WTC11 (cell line): ENCODE data around the gene TSPAN31. TPM values are rescaled to one million over a fixed set of nuclear protein-coding genes. Genes with fewer than 3 reads are reported as not detected.

ENCODE experiments used
- ATAC-seq: fragments of 200-7000 bp; cut with Tn5 transposase; 2 replicates; pipeline ENCODE4 v1.10.0; 2021; ENCODE audit warnings: mild to moderate bottlenecking, moderate library complexity
- CTCF ChIA-PET: fragments of 300-600 bp; sonication (Branson Sonifier 250); formaldehyde crosslinking; loops from one replicate; lab custom pipeline; 2021; ENCODE audit warnings: antibody characterized with exemption; lab: Charles Lee
- POLR2A ChIA-PET: fragments of 350-600 bp; sonication (Branson Sonifier 250); formaldehyde crosslinking; loops from one replicate; lab custom pipeline; 2021; ENCODE audit warnings: antibody characterized with exemption; lab: Charles Lee
- DNase-seq: peaks from one replicate; pipeline ENCODE4 v3.0.0; 2021; ENCODE audit warnings: low spot score
- H3K27ac Mint-ChIP-seq: 2 replicates; pipeline ENCODE4 v1.8.0; 2021; ENCODE audit warnings: mixed read lengths
- H3K27me3 Mint-ChIP-seq: 2 replicates; pipeline ENCODE4 v1.8.0; 2021; ENCODE audit warnings: low read depth, mild to moderate bottlenecking, moderate library complexity, mixed read lengths
- H3K36me3 Mint-ChIP-seq: 2 replicates; pipeline ENCODE4 v1.8.0; 2021; ENCODE audit warnings: mixed read lengths
- H3K4me1 Mint-ChIP-seq: 2 replicates; pipeline ENCODE4 v1.8.0; 2022; ENCODE audit warnings: mixed read lengths
- H3K4me3 Mint-ChIP-seq: 2 replicates; pipeline ENCODE4 v1.8.0; 2021; ENCODE audit warnings: mild to moderate bottlenecking, moderate library complexity, mixed read lengths
- H3K9me3 Mint-ChIP-seq: 2 replicates; pipeline ENCODE4 v1.8.0; 2021; ENCODE audit warnings: mixed read lengths
- ELF4 ChIP-seq: sonication (generic); formaldehyde crosslinking; IDR thresholded peaks from 2 replicates; pipeline ENCODE4 v1.8.1; 2022; ENCODE audit warnings: low read depth, mild to moderate bottlenecking, moderate library complexity, missing genetic modification reagents
- GTF2I ChIP-seq: fragments of 250-450 bp; sonication (Bioruptor Pico); conservative IDR thresholded peaks from 2 replicates; pipeline ENCODE4 v1.4.0; 2021; ENCODE audit warnings: mild to moderate bottlenecking
- NFATC4 ChIP-seq: fragments of 250-450 bp; sonication (Bioruptor Pico); IDR thresholded peaks from 2 replicates; pipeline ENCODE4 v1.9.0; 2021; ENCODE audit warnings: mild to moderate bottlenecking
- NFE2L1 ChIP-seq: sonication (generic); formaldehyde crosslinking; IDR thresholded peaks from 2 replicates; pipeline ENCODE4 v1.8.1; 2023; ENCODE audit warnings: missing genetic modification reagents
- RELA ChIP-seq: sonication (generic); formaldehyde crosslinking; IDR thresholded peaks from 2 replicates; pipeline ENCODE4 v1.8.1; 2022; ENCODE audit warnings: missing genetic modification reagents, mild to moderate bottlenecking, borderline replicate concordance
- TEAD1 ChIP-seq: sonication (generic); formaldehyde crosslinking; IDR thresholded peaks from 2 replicates; pipeline ENCODE4 v1.8.0; 2022; ENCODE audit warnings: mild to moderate bottlenecking, missing genetic modification reagents
- ZNF317 ChIP-seq: sonication (generic); formaldehyde crosslinking; IDR thresholded peaks from 2 replicates; pipeline ENCODE4 v1.8.1; 2023; ENCODE audit warnings: low read depth, mild to moderate bottlenecking, moderate library complexity, missing genetic modification reagents, borderline replicate concordance
- ZNF423 ChIP-seq: fragments of 250-450 bp; sonication (Bioruptor Pico); IDR thresholded peaks from 2 replicates; pipeline ENCODE4 v2.1.2; 2022; ENCODE audit warnings: mild to moderate bottlenecking, moderate library complexity
- total RNA-seq: library from RNA; stranded (reverse); gene quantifications from 3 replicates; pipeline ENCODE4 v1.2.3, GENCODE V29; 2021
- TF ChIP-seq, protein P1 (sequence below): sonication (generic); formaldehyde crosslinking; IDR thresholded peaks from 2 replicates; pipeline ENCODE4 v1.8.0; 2023; ENCODE audit warnings: missing genetic modification reagents
- TF ChIP-seq, protein P2 (sequence below): sonication (generic); formaldehyde crosslinking; IDR thresholded peaks from 2 replicates; pipeline ENCODE4 v1.8.0; 2023; ENCODE audit warnings: mild to moderate bottlenecking, missing genetic modification reagents
- TF ChIP-seq, protein P3 (sequence below): sonication (generic); formaldehyde crosslinking; IDR thresholded peaks from 2 replicates; pipeline ENCODE4 v1.8.1; 2022; ENCODE audit warnings: mild to moderate bottlenecking, missing genetic modification reagents, moderate library complexity, borderline replicate concordance
- TF ChIP-seq, protein P4 (sequence below): fragments of 250-450 bp; sonication (Bioruptor Pico); IDR thresholded peaks from 2 replicates; pipeline ENCODE4 v2.1.2; 2022; ENCODE audit warnings: mild to moderate bottlenecking, moderate library complexity

Gene TSPAN31
- total RNA-seq, 1 experiment from 2014 or later = 9.9 TPM

DNA sequence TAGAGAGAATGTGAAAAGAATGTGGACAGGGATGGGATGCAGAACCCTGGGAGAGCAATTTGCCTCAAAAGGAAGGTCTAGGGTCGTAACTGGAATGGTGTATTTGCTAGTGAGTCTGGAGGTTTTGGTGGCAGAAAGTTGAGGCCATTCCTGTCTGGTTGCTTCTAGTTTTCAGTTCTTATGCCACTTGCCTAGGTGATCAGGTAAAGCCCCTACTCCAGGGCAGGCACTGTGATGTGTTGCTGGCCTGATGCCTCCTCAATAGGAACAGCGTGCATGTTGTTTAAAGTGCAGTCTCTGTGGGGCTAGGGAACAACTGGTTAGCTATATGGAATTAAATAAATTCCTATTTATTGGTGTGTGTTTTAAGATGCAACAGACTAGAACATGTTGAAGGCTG, 44.5 kb upstream of the TSPAN31 start:
- peaks cover 22% of the 10 kb centered on the region for H3K36me3 Mint-ChIP-seq
- CTCF ChIA-PET = no interaction called here
- H3K4me1 Mint-ChIP-seq = no peaks in the 10 kb centered on the region

GRCh38 chr12:57707250-57707649, 37.6 kb upstream of the TSPAN31 start:
- no peaks in the 10 kb centered on the region for H3K27me3 Mint-ChIP-seq
- H3K4me1 Mint-ChIP-seq = no peaks in the 10 kb centered on the region
- ATAC-seq = no peak
- no peak for DNase-seq
- no peak overlapping the region for H3K27ac Mint-ChIP-seq
- CTCF ChIA-PET = interaction anchor here (1.5 kb wide), 1 partner anchor 19 kb away, joined by 5 read pairs; no protein-coding TSS in a partner anchor
- POLR2A ChIA-PET = no interaction called here
- TF ChIP-seq ELF4 = no peak
- H3K4me3 Mint-ChIP-seq = no peak overlapping the region
- H3K9me3 Mint-ChIP-seq = peaks cover 12% of the 10 kb centered on the region
- peaks cover 24% of the 10 kb centered on the region for H3K36me3 Mint-ChIP-seq

More for the DNA sequence above, 44.5 kb upstream of the TSPAN31 start:
- POLR2A ChIA-PET = interaction anchor here (0.6 kb wide), 1 partner anchor 115 kb away, joined by 10 read pairs; no protein-coding TSS in a partner anchor
- H3K27me3 Mint-ChIP-seq = no peaks in the 10 kb centered on the region
- peaks cover 5% of the 10 kb centered on the region for H3K9me3 Mint-ChIP-seq
- no peak for DNase-seq
- TF ChIP-seq, protein P1, sequence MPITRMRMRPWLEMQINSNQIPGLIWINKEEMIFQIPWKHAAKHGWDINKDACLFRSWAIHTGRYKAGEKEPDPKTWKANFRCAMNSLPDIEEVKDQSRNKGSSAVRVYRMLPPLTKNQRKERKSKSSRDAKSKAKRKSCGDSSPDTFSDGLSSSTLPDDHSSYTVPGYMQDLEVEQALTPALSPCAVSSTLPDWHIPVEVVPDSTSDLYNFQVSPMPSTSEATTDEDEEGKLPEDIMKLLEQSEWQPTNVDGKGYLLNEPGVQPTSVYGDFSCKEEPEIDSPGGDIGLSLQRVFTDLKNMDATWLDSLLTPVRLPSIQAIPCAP (CRISPR knock-in tag) = no peak
- no peak overlapping the region for H3K27ac Mint-ChIP-seq
- ATAC-seq = no peak
- H3K4me3 Mint-ChIP-seq = no peak overlapping the region

- CTCF ChIA-PET = interaction anchor here (0.7 to 1.8 kb wide), 3 partner anchors 15 to 48 kb away, joined by 3 to 5 read pairs (median 4); partner anchors contain the start of gene OS9
- no peak for DNase-seq
- H3K9me3 Mint-ChIP-seq = peaks cover 12% of the 10 kb centered on the region
Measured at GRCh38 chr12:57708296-57708695, 36.5 kb upstream of the TSPAN31 start.

DNA sequence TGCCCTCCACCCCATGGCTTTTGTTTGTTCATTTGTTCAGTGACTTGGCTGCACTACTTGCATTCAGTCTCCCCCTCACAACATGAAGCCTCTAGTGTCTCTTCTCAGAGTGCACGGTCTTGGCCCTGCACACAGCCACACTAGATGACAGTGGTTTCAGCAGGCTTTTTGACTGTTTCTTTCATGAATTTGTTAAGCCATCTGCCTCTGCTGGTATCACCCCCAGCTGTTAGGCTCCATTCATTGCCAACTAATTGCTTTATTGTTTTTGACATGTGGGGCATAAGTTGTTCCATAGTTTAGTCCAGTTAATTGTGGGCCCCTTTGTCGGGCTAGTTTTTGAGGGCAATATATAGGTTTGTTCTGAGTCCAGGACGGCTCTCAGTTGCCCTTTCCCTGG, 32.1 kb upstream of the TSPAN31 start:
- H3K4me3 Mint-ChIP-seq = no peak overlapping the region
- no peak for ATAC-seq
- no peak for TF ChIP-seq TEAD1 (CRISPR knock-in tag)
- TF ChIP-seq, protein P2, sequence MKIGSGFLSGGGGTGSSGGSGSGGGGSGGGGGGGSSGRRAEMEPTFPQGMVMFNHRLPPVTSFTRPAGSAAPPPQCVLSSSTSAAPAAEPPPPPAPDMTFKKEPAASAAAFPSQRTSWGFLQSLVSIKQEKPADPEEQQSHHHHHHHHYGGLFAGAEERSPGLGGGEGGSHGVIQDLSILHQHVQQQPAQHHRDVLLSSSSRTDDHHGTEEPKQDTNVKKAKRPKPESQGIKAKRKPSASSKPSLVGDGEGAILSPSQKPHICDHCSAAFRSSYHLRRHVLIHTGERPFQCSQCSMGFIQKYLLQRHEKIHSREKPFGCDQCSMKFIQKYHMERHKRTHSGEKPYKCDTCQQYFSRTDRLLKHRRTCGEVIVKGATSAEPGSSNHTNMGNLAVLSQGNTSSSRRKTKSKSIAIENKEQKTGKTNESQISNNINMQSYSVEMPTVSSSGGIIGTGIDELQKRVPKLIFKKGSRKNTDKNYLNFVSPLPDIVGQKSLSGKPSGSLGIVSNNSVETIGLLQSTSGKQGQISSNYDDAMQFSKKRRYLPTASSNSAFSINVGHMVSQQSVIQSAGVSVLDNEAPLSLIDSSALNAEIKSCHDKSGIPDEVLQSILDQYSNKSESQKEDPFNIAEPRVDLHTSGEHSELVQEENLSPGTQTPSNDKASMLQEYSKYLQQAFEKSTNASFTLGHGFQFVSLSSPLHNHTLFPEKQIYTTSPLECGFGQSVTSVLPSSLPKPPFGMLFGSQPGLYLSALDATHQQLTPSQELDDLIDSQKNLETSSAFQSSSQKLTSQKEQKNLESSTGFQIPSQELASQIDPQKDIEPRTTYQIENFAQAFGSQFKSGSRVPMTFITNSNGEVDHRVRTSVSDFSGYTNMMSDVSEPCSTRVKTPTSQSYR (CRISPR knock-in tag) = no peak
- TF ChIP-seq NFE2L1 (CRISPR knock-in tag) = no peak
- POLR2A ChIA-PET = no interaction called here
- H3K27me3 Mint-ChIP-seq = no peaks in the 10 kb centered on the region
- no peaks in the 10 kb centered on the region; the same call in none of the 2 replicates for H3K36me3 Mint-ChIP-seq
- CTCF ChIA-PET = interaction anchor here (1.9 kb wide), 2 partner anchors 13 to 80 kb away, joined by 5 to 13 read pairs; partner anchors contain the start of gene B4GALNT1
- no peak overlapping the region for H3K27ac Mint-ChIP-seq
- DNase-seq = no peak
- H3K9me3 Mint-ChIP-seq = peaks cover 7% of the 10 kb centered on the region; the same call in 1 of the 2 replicates
- no peaks in the 10 kb centered on the region for H3K4me1 Mint-ChIP-seq

More at GRCh38 chr12:57708296-57708695, 36.5 kb upstream of the TSPAN31 start:
- Mint-ChIP-seq H3K27me3 (no peaks in the 10 kb centered on the region), H3K4me1 (no peaks in the 10 kb centered on the region), H3K27ac (no peak overlapping the region), H3K4me3 (no peak overlapping the region)
- POLR2A ChIA-PET = no interaction called here
- no peak for ATAC-seq
- TF ChIP-seq ZNF317 = no peak
- TF ChIP-seq, protein P3, sequence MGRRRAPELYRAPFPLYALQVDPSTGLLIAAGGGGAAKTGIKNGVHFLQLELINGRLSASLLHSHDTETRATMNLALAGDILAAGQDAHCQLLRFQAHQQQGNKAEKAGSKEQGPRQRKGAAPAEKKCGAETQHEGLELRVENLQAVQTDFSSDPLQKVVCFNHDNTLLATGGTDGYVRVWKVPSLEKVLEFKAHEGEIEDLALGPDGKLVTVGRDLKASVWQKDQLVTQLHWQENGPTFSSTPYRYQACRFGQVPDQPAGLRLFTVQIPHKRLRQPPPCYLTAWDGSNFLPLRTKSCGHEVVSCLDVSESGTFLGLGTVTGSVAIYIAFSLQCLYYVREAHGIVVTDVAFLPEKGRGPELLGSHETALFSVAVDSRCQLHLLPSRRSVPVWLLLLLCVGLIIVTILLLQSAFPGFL (CRISPR knock-in tag) = no peak
- TF ChIP-seq RELA (CRISPR knock-in tag) = no peak
- TF ChIP-seq, protein P4, sequence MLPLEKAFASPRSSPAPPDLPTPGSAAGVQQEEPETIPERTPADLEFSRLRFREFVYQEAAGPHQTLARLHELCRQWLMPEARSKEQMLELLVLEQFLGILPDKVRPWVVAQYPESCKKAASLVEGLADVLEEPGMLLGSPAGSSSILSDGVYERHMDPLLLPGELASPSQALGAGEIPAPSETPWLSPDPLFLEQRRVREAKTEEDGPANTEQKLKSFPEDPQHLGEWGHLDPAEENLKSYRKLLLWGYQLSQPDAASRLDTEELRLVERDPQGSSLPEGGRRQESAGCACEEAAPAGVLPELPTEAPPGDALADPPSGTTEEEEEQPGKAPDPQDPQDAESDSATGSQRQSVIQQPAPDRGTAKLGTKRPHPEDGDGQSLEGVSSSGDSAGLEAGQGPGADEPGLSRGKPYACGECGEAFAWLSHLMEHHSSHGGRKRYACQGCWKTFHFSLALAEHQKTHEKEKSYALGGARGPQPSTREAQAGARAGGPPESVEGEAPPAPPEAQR (CRISPR knock-in tag) = no peak
- no peak for TF ChIP-seq ZNF423 (CRISPR knock-in tag)
- no peak for TF ChIP-seq GTF2I
- TF ChIP-seq NFATC4 (CRISPR knock-in tag) = no peak
- TF ChIP-seq, all 79 proteins: peak for 0
- H3K36me3 Mint-ChIP-seq = peaks cover 17% of the 10 kb centered on the region
